Upper lobe of left lung (tissue), 6 donors: ENCODE results near the gene CAMK1D. TPM values are rescaled to one million over a fixed set of nuclear protein-coding genes. Genes with fewer than 3 reads are reported as not detected.

Experiments used
- ATAC-seq, 2 donors: fragments of 200-7000 bp; cut with Tn5 transposase; one replicate each; pipeline ENCODE4 v1.9.1; 2022; ENCODE audit warnings: mild to moderate bottlenecking in 2 of 2, moderate library complexity in 2 of 2; ENCODE audit not compliant: low FRiP score in 2 of 2
- DNase-seq, 2 donors: peaks; one replicate each; pipeline ENCODE4 v3.0.0-alpha.2; 2019 to 2020
- H3K27ac ChIP-seq, 4 donors: fragments of 200-600 bp; sonication (generic); one replicate each; pipeline ENCODE4 v1.5.1; 2016 to 2019
- H3K27me3 ChIP-seq, 4 donors: fragments of 200-600 bp; sonication (generic); one replicate each; pipeline ENCODE4 v1.5.1; 2017 to 2019
- H3K36me3 ChIP-seq, 4 donors: fragments of 200-600 bp; sonication (generic); one replicate each; pipeline ENCODE4 v1.5.1; 2016 to 2019
- H3K4me1 ChIP-seq, 4 donors: fragments of 200-600 bp; sonication (generic); one replicate each; pipeline ENCODE4 v1.5.1; 2018 to 2019
- H3K4me3 ChIP-seq, 4 donors: fragments of 200-600 bp; sonication (generic); one replicate each; pipeline ENCODE4 v1.5.1; 2017 to 2019; ENCODE audit warnings: mild to moderate bottlenecking in 2 of 4, moderate library complexity in 1 of 4
- H3K9me3 ChIP-seq, 4 donors: fragments of 200-600 bp; sonication (generic); one replicate each; pipeline ENCODE4 v1.5.1; 2018 to 2019
- CTCF ChIP-seq, 6 experiments: fragments of 450-650 bp in 4 of 6; fragments of 200-600 bp in 2 of 6; sonication (generic) in 2 of 6; IDR thresholded peaks; one replicate each; pipeline ENCODE4 v1.5.1; 2016 to 2019; ENCODE audit warnings: antibody characterized with exemption in 6 of 6
- EP300 ChIP-seq, 4 donors: sonication (generic); formaldehyde crosslinking; IDR thresholded peaks; one replicate each; pipeline ENCODE4 v1.5.1; 2017; ENCODE audit warnings: antibody characterized with exemption in 4 of 4, control low read depth in 2 of 4
- POLR2A ChIP-seq, 4 donors: fragments of 450-650 bp; IDR thresholded peaks; one replicate each; pipeline ENCODE4 v1.5.1; 2016 to 2017; ENCODE audit warnings: antibody characterized with exemption in 4 of 4, mild to moderate bottlenecking in 2 of 4
- POLR2AphosphoS5 ChIP-seq, 2 donors: sonication (generic); formaldehyde crosslinking; IDR thresholded peaks; one replicate each; pipeline ENCODE4 v1.5.1; 2017; ENCODE audit warnings: antibody characterized with exemption in 2 of 2
- WGBS, 2 donors: methylation state at CpG; one replicate each; pipeline ENCODE4 v1.1.5; 2017 to 2018; 5-methylcytosine and 5-hydroxymethylcytosine counted together
- total RNA-seq, 6 donors: library from RNA; depleted of rRNA in 4 of 6; stranded (reverse); fragments of >200 nt in 4 of 6; gene quantifications; one replicate each; pipeline versions ENCODE4 v1.1.0 to v1.2.1, GENCODE V29; 2016 to 2021
- donor health status: DM: no; HTN: no; CAD: no; lungs with moderate emphysema.
- donor health status: DM: no; HTN: yes; CAD: no; lungs with severe emphysema.

Gene CAMK1D
- total RNA-seq, 6 donors from 2014 or later: 6.2 to 29.2 (median 19.0) TPM

- 69 to 78% methylated on average over 11 of the region's 11 CpGs for WGBS, 2 donors
- Histone ChIP-seq H3K27me3 (no peaks in the 10 kb centered on the region), H3K9me3 (no peaks in the 10 kb centered on the region), H3K27ac (no peak overlapping the region), H3K36me3 (no peaks in the 10 kb centered on the region), H3K4me3 (no peak overlapping the region), H3K4me1 (no peaks in the 10 kb centered on the region)
- ATAC-seq (no peak), DNase-seq (no peak)
- TF ChIP-seq POLR2A (IDR thresholded peaks at IDR 0.05): no peak
- no peak for TF ChIP-seq EP300 (IDR thresholded peaks at IDR 0.05)
- no peak for TF ChIP-seq POLR2AphosphoS5 (IDR thresholded peaks at IDR 0.05)
- TF ChIP-seq CTCF (IDR thresholded peaks at IDR 0.05): no peak
These were observed 448.3 kb downstream of the CAMK1D start for GRCh38 chr10:12797471-12798262.

- H3K4me1 ChIP-seq: no peaks in the 10 kb centered on the region
- 88 to 91% methylated on average over 9 to 12 of the region's 12 CpGs for WGBS, 2 donors
- ATAC-seq: no peak
- DNase-seq: no peak
- no peak overlapping the region for H3K27ac ChIP-seq
- H3K36me3 ChIP-seq: no peaks in the 10 kb centered on the region
- H3K9me3 ChIP-seq: no peaks in the 10 kb centered on the region
- H3K27me3 ChIP-seq: no peaks in the 10 kb centered on the region
- H3K4me3 ChIP-seq: no peak overlapping the region
- TF ChIP-seq POLR2AphosphoS5 (IDR thresholded peaks at IDR 0.05) (no peak), POLR2A (IDR thresholded peaks at IDR 0.05) (no peak), EP300 (IDR thresholded peaks at IDR 0.05) (no peak), CTCF (IDR thresholded peaks at IDR 0.05) (no peak)
These were observed 449.8 kb downstream of the CAMK1D start for GRCh38 chr10:12799144-12799543.

- H3K36me3 ChIP-seq: no peaks in the 10 kb centered on the region
- TF ChIP-seq POLR2AphosphoS5 (IDR thresholded peaks at IDR 0.05) (no peak), EP300 (IDR thresholded peaks at IDR 0.05) (no peak), CTCF (IDR thresholded peaks at IDR 0.05) (no peak), POLR2A (IDR thresholded peaks at IDR 0.05) (no peak)
- DNase-seq: no peak
- no peak overlapping the region for H3K27ac ChIP-seq
- H3K9me3 ChIP-seq: no peaks in the 10 kb centered on the region
- 80 to 84% methylated on average over 5 of the region's 5 CpGs for WGBS, 2 donors
- no peak for ATAC-seq
- no peaks in the 10 kb centered on the region for H3K4me1 ChIP-seq
- no peaks in the 10 kb centered on the region for H3K27me3 ChIP-seq
- H3K4me3 ChIP-seq: no peak overlapping the region
These were observed 450.4 kb downstream of the CAMK1D start for GRCh38 chr10:12799714-12800113.

GRCh38 chr10:12800302-12800701, 451.0 kb downstream of the CAMK1D start:
- no peaks in the 10 kb centered on the region for H3K36me3 ChIP-seq
- ATAC-seq (no peak), DNase-seq (no peak)
- H3K4me1 ChIP-seq: no peaks in the 10 kb centered on the region
- no peaks in the 10 kb centered on the region for H3K9me3 ChIP-seq
- TF ChIP-seq CTCF (IDR thresholded peaks at IDR 0.05) (peak in 1 of 6 experiments; percentile 16), POLR2AphosphoS5 (IDR thresholded peaks at IDR 0.05) (no peak)
- no peak overlapping the region for H3K4me3 ChIP-seq
- H3K27me3 ChIP-seq: no peaks in the 10 kb centered on the region
- 67 to 71% methylated on average over 4 of the region's 4 CpGs for WGBS, 2 donors
- no peak overlapping the region for H3K27ac ChIP-seq
